Middle frontal gyrus (tissue), 1 donor: ENCODE data around the gene STOML1.

Source experiments
- DNase-seq: peaks from one replicate; pipeline ENCODE4 v3.0.0-alpha.2; 2015; ENCODE audit warnings: low spot score; ENCODE audit errors: extremely low spot score

STOML1 gene

DNA sequence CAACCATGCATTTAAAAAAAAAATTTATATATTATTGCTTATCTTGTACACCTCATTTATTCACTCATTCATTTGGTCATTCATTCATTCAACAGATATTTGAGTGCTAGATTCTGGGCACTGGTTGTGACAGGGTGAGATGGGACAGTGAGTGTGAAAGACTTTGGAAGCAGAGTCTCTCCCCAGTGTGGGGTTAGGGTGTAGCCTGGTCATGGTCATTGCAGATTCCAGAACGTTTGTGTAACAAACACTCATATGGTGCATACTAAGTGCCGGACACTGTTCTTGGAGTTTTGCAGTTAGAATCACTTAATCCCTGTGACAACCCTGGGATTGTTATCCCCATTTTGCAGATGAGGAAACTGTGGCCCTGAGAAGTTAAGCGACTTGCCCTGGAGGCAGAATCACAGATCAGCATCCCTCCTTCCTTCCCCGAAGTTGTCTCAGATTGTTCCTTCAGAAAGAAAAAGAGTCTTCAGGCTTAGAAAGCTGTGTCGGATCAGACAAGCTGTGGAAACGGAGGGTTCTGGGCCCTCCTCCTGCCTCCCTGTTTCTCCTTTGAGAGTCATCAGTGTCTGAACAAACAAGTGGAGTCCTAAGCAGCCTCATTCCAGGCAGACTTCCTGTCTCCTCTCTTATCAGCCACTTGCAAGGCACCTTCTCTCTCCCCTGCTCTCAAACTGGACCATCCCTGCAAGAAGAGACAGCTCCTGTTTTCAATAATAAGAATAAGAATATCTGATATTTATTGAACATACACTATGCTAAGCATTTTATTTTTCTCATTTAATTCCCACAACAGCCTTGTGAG is 59.5 kb downstream of the STOML1 start:
- DNase-seq, result no peak

DNA sequence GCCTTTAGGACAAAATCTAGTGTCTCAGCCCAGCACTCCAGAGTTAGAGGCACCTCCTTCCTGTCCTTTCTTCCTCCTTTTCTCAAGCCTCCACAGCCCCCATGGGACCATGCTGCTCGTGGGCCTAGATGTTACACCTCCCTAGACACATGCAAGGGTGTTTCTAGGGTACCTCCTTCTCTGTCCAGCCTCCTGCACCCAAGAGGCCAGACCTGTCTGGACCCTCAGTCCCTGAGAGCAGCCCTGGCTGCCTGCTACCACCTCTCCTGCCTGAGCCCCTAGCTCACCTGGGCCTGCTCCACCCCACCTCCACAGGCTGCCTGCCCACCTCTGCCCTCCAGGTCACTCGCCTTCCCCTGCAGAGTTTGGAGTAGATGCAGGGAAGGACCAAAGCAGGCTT is 60.7 kb downstream of the STOML1 start:
- no peak for DNase-seq

DNA sequence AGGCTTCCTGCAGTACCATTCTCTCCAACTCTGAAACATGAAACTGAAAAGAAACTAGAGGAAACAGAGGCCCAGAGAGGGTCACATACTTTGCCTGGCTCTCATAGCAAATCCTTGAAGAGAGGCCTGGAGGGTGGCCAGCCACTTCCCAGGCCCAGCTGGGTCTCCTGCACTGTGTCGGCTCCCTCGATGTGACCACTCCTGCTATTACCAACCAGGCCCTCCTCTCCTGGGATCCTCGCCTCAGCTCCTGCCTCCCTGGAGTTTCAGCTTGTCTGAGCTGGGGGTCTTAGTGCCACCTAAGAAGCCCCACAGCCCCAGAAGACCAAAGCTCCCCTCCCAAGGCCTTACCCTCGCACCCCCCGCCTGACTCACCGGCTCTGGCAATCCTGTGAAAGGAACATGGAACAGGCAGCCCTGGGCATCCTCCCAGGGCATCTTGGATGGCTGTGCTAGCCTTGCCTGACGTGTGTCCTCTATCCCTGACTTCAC is 61.3 kb downstream of the STOML1 start:
- DNase-seq, result no peak

GRCh38 chr15:73930371-73930770 is 61.7 kb downstream of the STOML1 start:
- DNase-seq, result no peak

DNA sequence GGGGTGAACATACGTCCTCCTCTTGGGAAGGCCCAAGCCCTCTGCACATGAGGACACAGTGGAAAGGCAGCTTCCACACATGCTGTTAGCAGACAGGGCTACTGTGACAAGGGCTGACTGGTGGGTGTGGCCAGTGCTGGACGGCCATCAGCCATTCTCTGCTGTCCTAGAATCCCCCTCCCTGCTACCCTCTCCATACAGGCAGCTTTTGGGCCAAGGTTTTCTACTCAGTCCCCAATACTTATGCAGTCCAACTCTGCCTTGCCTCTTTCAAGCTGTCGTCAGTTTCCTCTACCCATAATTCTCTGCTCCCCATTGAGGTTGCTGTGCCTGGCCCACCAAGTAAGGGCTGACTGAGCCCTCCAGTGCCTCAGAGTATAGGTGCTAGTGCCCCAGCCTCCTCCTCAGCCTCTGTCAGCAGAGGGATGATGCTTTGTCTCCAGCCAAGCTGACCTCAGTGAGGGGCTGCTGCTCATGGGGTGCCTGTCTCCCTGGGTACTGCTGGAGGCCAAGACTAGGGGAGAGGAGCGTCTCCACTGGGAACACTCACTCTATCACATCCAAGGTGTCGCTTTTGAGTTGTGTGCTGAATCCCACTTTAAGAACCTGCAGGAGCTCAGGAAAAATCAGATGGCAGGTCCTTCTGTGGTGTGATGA is 63.0 kb downstream of the STOML1 start:
- DNase-seq, result no peak
